ENCODE data around the gene FMNL2. TPM values are rescaled to one million over a fixed set of nuclear protein-coding genes. Genes with fewer than 3 reads are reported as not detected.
"Not testable (repeated sequence)": the region's sequence is repeated elsewhere in the genome, so short reads cannot be mapped to it uniquely, and the experiment has no call there.

FMNL2 gene
- total RNA-seq, 5 donors from 2014 or later (not counting 1 experiment from before 2014, with no cell fraction given): 0.63 to 0.96 (median 0.75) TPM

DNA sequence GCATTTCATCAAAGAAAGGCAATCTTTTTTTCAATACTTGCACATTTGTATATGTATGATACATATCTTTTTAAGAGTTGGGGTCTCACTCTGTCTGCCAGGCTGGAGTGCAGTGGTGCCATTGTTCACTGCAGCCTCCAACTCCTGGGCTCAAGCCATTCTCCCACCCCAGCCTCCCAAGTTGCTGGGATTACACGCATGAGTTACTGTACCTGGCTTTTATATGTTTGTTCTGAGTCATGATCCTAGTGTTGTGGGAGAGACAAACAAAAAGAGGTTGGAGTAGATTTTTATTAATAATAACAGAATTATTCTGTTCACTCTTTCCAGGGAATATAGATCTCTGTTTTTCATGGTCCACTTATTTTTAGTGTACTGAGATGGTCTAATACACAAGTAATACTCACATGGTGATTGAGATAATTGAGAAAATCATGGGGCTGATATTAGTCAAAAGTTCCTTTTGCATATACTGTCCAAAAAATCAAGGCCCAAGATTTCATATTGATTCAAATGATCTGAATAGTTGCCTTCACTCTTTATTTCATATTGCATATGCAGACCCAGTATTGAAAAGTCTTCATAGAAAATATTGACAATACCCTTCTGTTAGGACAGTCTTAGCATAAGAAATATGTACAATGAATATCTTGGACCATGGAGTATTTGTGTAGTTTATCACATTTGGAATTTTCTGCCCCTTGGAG, 138.3 kb downstream of the FMNL2 start:
- POLR2A ChIA-PET: no interaction called here
- Histone ChIP-seq H3K27me3 (replicated peaks in 1 of 2; ENCODE audit: control insufficient read depth in 2 of 2, extremely low read depth in 1 of 2, insufficient read depth in 2 of 2, low read length in 1 of 2) (no peaks in the 10 kb centered on the region), H3K9me3 (no peaks in the 10 kb centered on the region), H3K4me3 (ENCODE audit: control insufficient read depth in 1 of 2, extremely low read depth in 1 of 2, low read length in 1 of 2) (no peak overlapping the region), H3K36me3 (ENCODE audit: control insufficient read depth in 2 of 2, extremely low read depth in 1 of 2, insufficient read depth in 1 of 2, low read length in 1 of 2) (no peaks in the 10 kb centered on the region), H3K4me1 (ENCODE audit: control insufficient read depth in 1 of 2, extremely low read depth in 1 of 2, insufficient read depth in 2 of 2, low read length in 2 of 2) (no peaks in the 10 kb centered on the region), H3K27ac (ENCODE audit: low read length) (no peak overlapping the region)
- Mint-ChIP-seq H3K36me3 (no peaks in the 10 kb centered on the region), H3K9me3 (no peaks in the 10 kb centered on the region), H3K4me1 (peaks cover 4 to 8% (median 6%) of the 10 kb centered on the region in 3 donors), H3K4me3 (no peak overlapping the region), H3K27me3 (no peaks in the 10 kb centered on the region), H3K27ac (no peak overlapping the region)
- DNase-seq: no peak
- CTCF ChIA-PET: no interaction called here
- WGBS (ENCODE audit: insufficient coverage): no CpG with 5 or more reads among the region's 1 CpG
- ATAC-seq (replicated peaks in 1 of 4): no peak

DNA sequence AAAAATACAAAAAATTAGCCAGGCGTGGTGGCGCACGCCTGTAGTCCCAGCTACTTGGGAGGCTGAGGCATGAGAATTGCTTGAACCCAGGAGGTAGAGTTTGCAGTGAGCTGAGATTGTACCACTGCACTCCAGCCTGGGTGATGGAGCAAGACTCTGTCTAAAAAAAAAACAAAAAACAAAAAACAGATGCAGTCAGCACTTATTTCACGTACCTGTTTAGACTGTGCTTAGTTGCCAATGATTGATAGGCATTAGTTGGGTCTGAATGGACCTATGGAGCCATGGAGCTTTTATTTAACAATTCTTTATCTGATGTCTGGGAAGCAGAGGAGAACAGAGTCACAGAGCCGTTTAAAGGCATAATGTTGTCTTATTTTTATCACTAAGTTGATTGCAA, 139.5 kb downstream of the FMNL2 start:
- H3K27me3 ChIP-seq (replicated peaks in 1 of 2; ENCODE audit: control insufficient read depth in 2 of 2, extremely low read depth in 1 of 2, insufficient read depth in 2 of 2, low read length in 1 of 2); H3K4me3 Mint-ChIP-seq; H3K27ac Mint-ChIP-seq; DNase-seq; H3K36me3 Mint-ChIP-seq; H3K27ac ChIP-seq (ENCODE audit: low read length); H3K4me3 ChIP-seq (ENCODE audit: control insufficient read depth in 1 of 2, extremely low read depth in 1 of 2, low read length in 1 of 2); H3K9me3 Mint-ChIP-seq; H3K36me3 ChIP-seq (ENCODE audit: control insufficient read depth in 2 of 2, extremely low read depth in 1 of 2, insufficient read depth in 1 of 2, low read length in 1 of 2); H3K27me3 Mint-ChIP-seq; H3K4me1 ChIP-seq (ENCODE audit: control insufficient read depth in 1 of 2, extremely low read depth in 1 of 2, insufficient read depth in 2 of 2, low read length in 2 of 2); ATAC-seq (replicated peaks in 1 of 4); POLR2A ChIA-PET; H3K4me1 Mint-ChIP-seq; CTCF ChIA-PET; H3K9me3 ChIP-seq: not testable (repeated sequence)
- WGBS (ENCODE audit: insufficient coverage): 80% methylated on average over 1 of the region's 5 CpGs

DNA sequence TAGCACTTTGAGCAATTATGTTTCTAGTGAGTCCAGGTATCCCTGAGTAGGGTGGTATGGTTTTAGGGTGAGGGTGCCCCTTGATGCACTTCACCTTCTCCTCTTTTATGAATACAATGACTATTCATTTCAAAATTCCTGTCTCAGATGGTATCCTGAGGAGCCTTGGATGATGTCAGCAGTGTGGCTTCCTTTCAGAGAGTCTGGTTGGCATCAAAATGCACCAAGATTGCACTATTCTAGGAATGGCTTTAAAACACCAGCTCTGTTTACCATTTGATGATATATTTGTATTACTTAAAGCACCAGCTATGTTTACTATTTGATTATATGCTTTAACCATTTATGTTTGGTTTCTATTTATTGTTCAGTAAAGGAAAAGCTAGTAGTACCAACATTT, 141.0 kb downstream of the FMNL2 start:
- Histone ChIP-seq H3K36me3 (ENCODE audit: control insufficient read depth in 2 of 2, extremely low read depth in 1 of 2, insufficient read depth in 1 of 2, low read length in 1 of 2) (no peaks in the 10 kb centered on the region), H3K4me1 (ENCODE audit: control insufficient read depth in 1 of 2, extremely low read depth in 1 of 2, insufficient read depth in 2 of 2, low read length in 2 of 2) (no peaks in the 10 kb centered on the region), H3K4me3 (ENCODE audit: control insufficient read depth in 1 of 2, extremely low read depth in 1 of 2, low read length in 1 of 2) (no peak overlapping the region), H3K27me3 (replicated peaks in 1 of 2; ENCODE audit: control insufficient read depth in 2 of 2, extremely low read depth in 1 of 2, insufficient read depth in 2 of 2, low read length in 1 of 2) (peaks cover 0 to 3% of the 10 kb centered on the region in 2 experiments), H3K9me3 (no peaks in the 10 kb centered on the region), H3K27ac (ENCODE audit: low read length) (no peak overlapping the region)
- H3K36me3 Mint-ChIP-seq: no peaks in the 10 kb centered on the region
- CTCF ChIA-PET: no interaction called here
- H3K27ac Mint-ChIP-seq: no peak overlapping the region
- no peaks in the 10 kb centered on the region for H3K4me1 Mint-ChIP-seq
- DNase-seq: no peak
- POLR2A ChIA-PET: no interaction called here
- ATAC-seq (replicated peaks in 1 of 4): no peak
- no peak overlapping the region for H3K4me3 Mint-ChIP-seq
- H3K27me3 Mint-ChIP-seq: no peaks in the 10 kb centered on the region
- no peaks in the 10 kb centered on the region for H3K9me3 Mint-ChIP-seq

DNA sequence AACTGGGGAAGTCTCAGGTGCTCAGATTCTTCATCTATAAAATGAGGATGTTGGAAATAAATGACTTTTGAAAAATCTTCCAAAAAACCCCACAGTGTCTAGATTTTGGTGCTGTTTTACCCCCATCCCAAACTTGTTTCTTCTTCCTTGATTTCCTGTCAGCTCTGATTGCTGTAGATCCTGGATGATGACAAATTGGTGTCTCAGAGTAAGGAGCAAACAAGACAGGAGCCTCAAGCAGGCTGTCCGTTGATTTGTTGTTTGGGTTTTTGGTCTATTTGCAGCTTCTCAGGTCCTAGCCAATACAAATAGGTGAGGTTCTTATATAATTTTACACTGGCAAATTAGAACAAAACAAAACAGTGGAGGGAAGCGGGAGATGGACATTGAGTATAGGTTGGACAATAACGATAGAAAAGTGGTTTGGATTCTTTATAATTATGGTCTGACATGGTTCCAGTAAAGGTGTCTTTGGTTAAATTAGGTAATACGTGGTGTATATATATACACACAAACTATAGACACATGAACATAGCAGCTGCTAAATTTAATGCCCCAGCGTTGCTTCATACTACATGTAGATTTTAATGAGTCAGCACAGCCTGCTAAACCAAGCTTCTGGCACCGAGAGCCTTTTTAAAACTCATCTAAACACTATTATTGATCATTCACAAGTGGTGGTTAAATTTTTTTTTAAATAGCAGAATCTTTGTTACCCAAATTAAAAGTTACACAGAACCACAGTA, 142.5 kb downstream of the FMNL2 start:
- POLR2A ChIA-PET: no interaction called here
- Mint-ChIP-seq H3K27ac (no peak overlapping the region), H3K4me1 (no peaks in the 10 kb centered on the region), H3K9me3 (no peaks in the 10 kb centered on the region), H3K4me3 (no peak overlapping the region), H3K36me3 (no peaks in the 10 kb centered on the region), H3K27me3 (no peaks in the 10 kb centered on the region)
- CTCF ChIA-PET: no interaction called here
- no peaks in the 10 kb centered on the region for H3K9me3 ChIP-seq
- H3K4me1 ChIP-seq (ENCODE audit: control insufficient read depth in 1 of 2, extremely low read depth in 1 of 2, insufficient read depth in 2 of 2, low read length in 2 of 2): no peaks in the 10 kb centered on the region
- H3K27me3 ChIP-seq (replicated peaks in 1 of 2; ENCODE audit: control insufficient read depth in 2 of 2, extremely low read depth in 1 of 2, insufficient read depth in 2 of 2, low read length in 1 of 2): peaks cover 0 to 3% of the 10 kb centered on the region in 2 experiments
- DNase-seq (no peak), ATAC-seq (replicated peaks in 1 of 4) (no peak)
- H3K27ac ChIP-seq (ENCODE audit: low read length): no peak overlapping the region
- H3K36me3 ChIP-seq (ENCODE audit: control insufficient read depth in 2 of 2, extremely low read depth in 1 of 2, insufficient read depth in 1 of 2, low read length in 1 of 2): no peaks in the 10 kb centered on the region
- WGBS (ENCODE audit: insufficient coverage): no CpG with 5 or more reads among the region's 6 CpGs
- H3K4me3 ChIP-seq (ENCODE audit: control insufficient read depth in 1 of 2, extremely low read depth in 1 of 2, low read length in 1 of 2): no peak overlapping the region

DNA sequence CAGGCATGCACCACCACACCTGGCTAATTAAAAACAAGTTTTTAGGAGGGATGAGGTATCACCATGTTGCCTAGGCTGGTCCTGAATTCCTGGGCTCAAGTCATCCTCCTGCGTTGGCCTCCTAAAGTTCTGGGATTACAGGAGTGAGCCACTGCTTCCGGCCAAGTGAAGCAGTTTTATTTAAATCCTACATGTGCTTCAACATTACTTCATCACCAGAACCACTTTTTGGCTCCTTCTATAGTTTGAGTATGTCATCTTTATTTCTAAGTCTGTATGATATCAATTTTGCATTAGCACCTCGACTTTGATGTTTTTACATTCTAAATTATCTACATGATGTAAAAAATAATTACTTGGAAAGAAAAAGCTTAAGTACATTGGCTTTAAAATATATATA, 144.3 kb downstream of the FMNL2 start:
- Histone ChIP-seq H3K36me3 (ENCODE audit: control insufficient read depth in 2 of 2, extremely low read depth in 1 of 2, insufficient read depth in 1 of 2, low read length in 1 of 2) (no peaks in the 10 kb centered on the region), H3K9me3 (no peaks in the 10 kb centered on the region), H3K27ac (ENCODE audit: low read length) (no peak overlapping the region), H3K4me1 (ENCODE audit: control insufficient read depth in 1 of 2, extremely low read depth in 1 of 2, insufficient read depth in 2 of 2, low read length in 2 of 2) (no peaks in the 10 kb centered on the region), H3K4me3 (ENCODE audit: control insufficient read depth in 1 of 2, extremely low read depth in 1 of 2, low read length in 1 of 2) (no peak overlapping the region), H3K27me3 (replicated peaks in 1 of 2; ENCODE audit: control insufficient read depth in 2 of 2, extremely low read depth in 1 of 2, insufficient read depth in 2 of 2, low read length in 1 of 2) (peaks cover 0 to 3% of the 10 kb centered on the region in 2 experiments)
- H3K27me3 Mint-ChIP-seq: no peaks in the 10 kb centered on the region
- H3K4me1 Mint-ChIP-seq: no peaks in the 10 kb centered on the region
- H3K9me3 Mint-ChIP-seq: no peaks in the 10 kb centered on the region
- no CpG with 5 or more reads among the region's 3 CpGs for WGBS (ENCODE audit: insufficient coverage)
- no peak overlapping the region for H3K4me3 Mint-ChIP-seq
- no peaks in the 10 kb centered on the region for H3K36me3 Mint-ChIP-seq
- ChIA-PET CTCF (no interaction called here), POLR2A (no interaction called here)
- H3K27ac Mint-ChIP-seq: no peak overlapping the region
- DNase-seq (no peak), ATAC-seq (replicated peaks in 1 of 4) (no peak)

DNA sequence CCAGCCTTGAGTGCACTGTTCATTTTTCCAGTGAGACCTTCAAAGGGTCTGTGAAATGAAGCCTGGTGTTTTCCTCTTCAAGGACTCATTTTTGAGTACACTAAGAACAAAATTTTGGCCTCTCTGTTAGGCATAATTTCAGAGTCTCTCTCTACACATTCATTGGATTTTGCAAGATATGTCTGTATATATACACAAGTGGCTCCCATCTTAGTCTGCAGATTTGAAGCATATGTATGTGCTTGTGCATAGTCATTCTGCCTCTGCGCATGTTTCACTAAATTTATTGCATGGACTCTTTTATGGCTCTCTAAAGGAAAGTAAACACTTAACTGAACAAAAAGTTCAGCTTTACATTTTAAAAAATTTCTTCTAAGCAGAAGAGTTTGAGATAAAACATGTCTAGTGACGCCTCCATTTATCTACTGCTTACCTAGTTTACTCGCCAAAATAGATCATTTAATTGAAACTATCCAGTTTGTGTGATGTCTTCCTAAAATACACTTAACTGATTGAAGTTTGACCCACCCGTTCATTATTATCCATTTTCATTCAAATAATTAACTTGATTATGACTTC, 145.9 kb downstream of the FMNL2 start:
- Histone ChIP-seq H3K9me3 (no peaks in the 10 kb centered on the region), H3K4me3 (ENCODE audit: control insufficient read depth in 1 of 2, extremely low read depth in 1 of 2, low read length in 1 of 2) (no peak overlapping the region), H3K27ac (ENCODE audit: low read length) (no peak overlapping the region), H3K4me1 (ENCODE audit: control insufficient read depth in 1 of 2, extremely low read depth in 1 of 2, insufficient read depth in 2 of 2, low read length in 2 of 2) (no peaks in the 10 kb centered on the region), H3K36me3 (ENCODE audit: control insufficient read depth in 2 of 2, extremely low read depth in 1 of 2, insufficient read depth in 1 of 2, low read length in 1 of 2) (no peaks in the 10 kb centered on the region), H3K27me3 (replicated peaks in 1 of 2; ENCODE audit: control insufficient read depth in 2 of 2, extremely low read depth in 1 of 2, insufficient read depth in 2 of 2, low read length in 1 of 2) (peaks cover 0 to 3% of the 10 kb centered on the region in 2 experiments)
- no peak overlapping the region for H3K27ac Mint-ChIP-seq
- ChIA-PET CTCF (no interaction called here), POLR2A (no interaction called here)
- DNase-seq: no peak
- no peaks in the 10 kb centered on the region for H3K27me3 Mint-ChIP-seq
- WGBS (ENCODE audit: insufficient coverage): 100% methylated on average over 1 of the region's 4 CpGs
- no peak for ATAC-seq (replicated peaks in 1 of 4)
- no peak overlapping the region for H3K4me3 Mint-ChIP-seq
- no peaks in the 10 kb centered on the region for H3K9me3 Mint-ChIP-seq
- H3K4me1 Mint-ChIP-seq: no peaks in the 10 kb centered on the region
- no peaks in the 10 kb centered on the region for H3K36me3 Mint-ChIP-seq
